ENCODE measurements around the gene AMY2B. TPM values are rescaled to one million over a fixed set of nuclear protein-coding genes. Genes with fewer than 3 reads are reported as not detected.
"Not testable (repeated sequence)": the region's sequence is repeated elsewhere in the genome, so short reads cannot be mapped to it uniquely, and the experiment has no call there.

The AMY2B gene
- total RNA-seq, 1 experiment from 2014 or later = 9.4 TPM

- no peak overlapping the region for H3K4me3 Mint-ChIP-seq (ENCODE audit: low read depth, unreplicated experiment)
- CTCF ChIA-PET = no interaction called here
- H3K27me3 Mint-ChIP-seq (ENCODE audit: unreplicated experiment) = no peaks in the 10 kb centered on the region
- no peaks in the 10 kb centered on the region for H3K4me1 Mint-ChIP-seq (ENCODE audit: low read depth, unreplicated experiment)
- intact Hi-C loops (cut with micrococcal nuclease; ENCODE audit: unreplicated experiment) = no loop called here
- DNase-seq = no peak
- no peaks in the 10 kb centered on the region for H3K9me3 Mint-ChIP-seq (ENCODE audit: low read depth, unreplicated experiment)
- TF ChIP-seq CTCF (IDR thresholded peaks at IDR 0.05; ENCODE audit: unreplicated experiment) = no peak
- no peak overlapping the region for H3K27ac Mint-ChIP-seq (ENCODE audit: unreplicated experiment)
- BruUV-seq (replicated peaks) = no TSS peak
- H3K36me3 Mint-ChIP-seq (ENCODE audit: insufficient read depth, unreplicated experiment) = peaks cover 6% of the 10 kb centered on the region
Observed at GRCh38 chr1:103546496-103546895, 24.9 kb upstream of the AMY2B start.

- H3K36me3 Mint-ChIP-seq (ENCODE audit: insufficient read depth, unreplicated experiment) = peaks cover 6% of the 10 kb centered on the region
- intact Hi-C loops (cut with micrococcal nuclease; ENCODE audit: unreplicated experiment) = no loop called here
Observed at GRCh38 chr1:103547840-103548239, 23.5 kb upstream of the AMY2B start.

GRCh38 chr1:103560427-103560826, 11.0 kb upstream of the AMY2B start:
- TF ChIP-seq CTCF (IDR thresholded peaks at IDR 0.05; ENCODE audit: unreplicated experiment) = no peak
- H3K27ac Mint-ChIP-seq (ENCODE audit: unreplicated experiment) = no peak overlapping the region
- peaks cover 6% of the 10 kb centered on the region for H3K36me3 Mint-ChIP-seq (ENCODE audit: insufficient read depth, unreplicated experiment)
- intact Hi-C loops (cut with micrococcal nuclease; ENCODE audit: unreplicated experiment) = no loop called here
- H3K9me3 Mint-ChIP-seq (ENCODE audit: low read depth, unreplicated experiment) = no peaks in the 10 kb centered on the region
- no TSS peak for BruUV-seq (replicated peaks)
- H3K4me3 Mint-ChIP-seq (ENCODE audit: low read depth, unreplicated experiment) = no peak overlapping the region
- no peaks in the 10 kb centered on the region for H3K27me3 Mint-ChIP-seq (ENCODE audit: unreplicated experiment)
- DNase-seq = no peak
- peaks cover 8% of the 10 kb centered on the region for H3K4me1 Mint-ChIP-seq (ENCODE audit: low read depth, unreplicated experiment)
- CTCF ChIA-PET = no interaction called here

More at GRCh38 chr1:103547840-103548239, 23.5 kb upstream of the AMY2B start:
- no TSS peak for BruUV-seq (replicated peaks)
- Mint-ChIP-seq H3K4me3 (ENCODE audit: low read depth, unreplicated experiment) (no peak overlapping the region), H3K4me1 (ENCODE audit: low read depth, unreplicated experiment) (no peaks in the 10 kb centered on the region), H3K27me3 (ENCODE audit: unreplicated experiment) (no peaks in the 10 kb centered on the region), H3K9me3 (ENCODE audit: low read depth, unreplicated experiment) (no peaks in the 10 kb centered on the region), H3K27ac (ENCODE audit: unreplicated experiment) (no peak overlapping the region)
- TF ChIP-seq CTCF (IDR thresholded peaks at IDR 0.05; ENCODE audit: unreplicated experiment) = no peak
- no peak for DNase-seq
- CTCF ChIA-PET = no interaction called here

GRCh38 chr1:103561124-103561523, 10.3 kb upstream of the AMY2B start:
- H3K36me3 Mint-ChIP-seq (ENCODE audit: insufficient read depth, unreplicated experiment); H3K4me1 Mint-ChIP-seq (ENCODE audit: low read depth, unreplicated experiment); H3K4me3 Mint-ChIP-seq (ENCODE audit: low read depth, unreplicated experiment); H3K9me3 Mint-ChIP-seq (ENCODE audit: low read depth, unreplicated experiment); intact Hi-C loops (cut with micrococcal nuclease; ENCODE audit: unreplicated experiment); H3K27me3 Mint-ChIP-seq (ENCODE audit: unreplicated experiment); BruUV-seq (replicated peaks); DNase-seq; CTCF ChIA-PET; H3K27ac Mint-ChIP-seq (ENCODE audit: unreplicated experiment): not testable (repeated sequence)

GRCh38 chr1:103561643-103562395, 9.6 kb upstream of the AMY2B start:
- Mint-ChIP-seq H3K4me1 (ENCODE audit: low read depth, unreplicated experiment) (no peaks in the 10 kb centered on the region), H3K9me3 (ENCODE audit: low read depth, unreplicated experiment) (no peaks in the 10 kb centered on the region), H3K27me3 (ENCODE audit: unreplicated experiment) (no peaks in the 10 kb centered on the region), H3K27ac (ENCODE audit: unreplicated experiment) (no peak overlapping the region), H3K4me3 (ENCODE audit: low read depth, unreplicated experiment) (no peak overlapping the region), H3K36me3 (ENCODE audit: insufficient read depth, unreplicated experiment) (no peaks in the 10 kb centered on the region)
- CTCF ChIA-PET = no interaction called here
- no TSS peak for BruUV-seq (replicated peaks)
- TF ChIP-seq CTCF (IDR thresholded peaks at IDR 0.05; ENCODE audit: unreplicated experiment) = no peak
- intact Hi-C loops (cut with micrococcal nuclease; ENCODE audit: unreplicated experiment) = no loop called here
- no peak for DNase-seq
